ENCODE results near the gene TINAG.

DNA sequence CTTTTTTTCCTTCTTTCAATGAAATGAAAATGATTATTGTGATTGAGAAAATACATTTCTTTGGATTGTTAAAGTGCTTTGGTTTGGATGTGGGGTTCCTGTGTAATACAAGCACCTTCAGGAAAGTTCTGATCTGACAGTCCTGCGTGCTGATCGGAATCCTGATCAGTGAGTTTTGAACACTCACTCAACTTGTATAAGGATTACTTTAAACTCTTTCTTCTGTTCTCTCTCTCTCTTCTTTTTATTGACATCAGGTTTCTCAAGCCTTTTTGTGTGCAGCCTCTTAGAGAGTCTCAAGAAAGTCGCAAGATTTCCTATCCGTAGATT, 710 bp downstream of the TINAG start:
- TF ChIP-seq, protein P1, sequence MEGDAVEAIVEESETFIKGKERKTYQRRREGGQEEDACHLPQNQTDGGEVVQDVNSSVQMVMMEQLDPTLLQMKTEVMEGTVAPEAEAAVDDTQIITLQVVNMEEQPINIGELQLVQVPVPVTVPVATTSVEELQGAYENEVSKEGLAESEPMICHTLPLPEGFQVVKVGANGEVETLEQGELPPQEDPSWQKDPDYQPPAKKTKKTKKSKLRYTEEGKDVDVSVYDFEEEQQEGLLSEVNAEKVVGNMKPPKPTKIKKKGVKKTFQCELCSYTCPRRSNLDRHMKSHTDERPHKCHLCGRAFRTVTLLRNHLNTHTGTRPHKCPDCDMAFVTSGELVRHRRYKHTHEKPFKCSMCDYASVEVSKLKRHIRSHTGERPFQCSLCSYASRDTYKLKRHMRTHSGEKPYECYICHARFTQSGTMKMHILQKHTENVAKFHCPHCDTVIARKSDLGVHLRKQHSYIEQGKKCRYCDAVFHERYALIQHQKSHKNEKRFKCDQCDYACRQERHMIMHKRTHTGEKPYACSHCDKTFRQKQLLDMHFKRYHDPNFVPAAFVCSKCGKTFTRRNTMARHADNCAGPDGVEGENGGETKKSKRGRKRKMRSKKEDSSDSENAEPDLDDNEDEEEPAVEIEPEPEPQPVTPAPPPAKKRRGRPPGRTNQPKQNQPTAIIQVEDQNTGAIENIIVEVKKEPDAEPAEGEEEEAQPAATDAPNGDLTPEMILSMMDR (conservative IDR thresholded peaks at IDR 0.05; ENCODE audit: low read depth, low read length), result no peak
- no peak for TF ChIP-seq EZH2 (IDR thresholded peaks at IDR 0.05; ENCODE audit: borderline replicate concordance, low read depth, low read length, poor library complexity, severe bottlenecking)

Measured in A673 (cell line).